ENCODE data around the gene ZC3H15. TPM values are rescaled to one million over a fixed set of nuclear protein-coding genes. Genes with fewer than 3 reads are reported as not detected.

ZC3H15 gene
- total RNA-seq, 1 donor from 2014 or later, result 46.8 TPM

DNA sequence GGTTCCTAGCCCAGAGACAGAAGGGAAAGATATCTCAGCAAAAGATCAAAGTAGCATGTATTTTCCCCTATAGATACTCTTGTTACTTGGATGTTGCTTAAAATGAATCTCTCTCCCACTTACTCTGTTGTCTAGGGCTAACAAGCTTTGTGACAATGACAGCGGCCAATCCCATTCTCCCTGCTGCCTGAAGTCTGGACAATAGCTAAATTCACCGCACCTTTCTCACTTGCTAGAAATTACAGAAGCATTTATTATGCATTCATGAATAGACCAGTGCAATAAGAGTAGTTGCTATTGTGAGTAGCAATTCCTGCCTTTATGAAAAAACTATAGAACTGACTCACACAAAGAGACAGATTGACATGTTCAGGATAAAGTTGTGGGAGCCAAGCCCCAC, 42.2 kb upstream of the ZC3H15 start:
- Mint-ChIP-seq H3K27me3 (ENCODE audit: unreplicated experiment) (no peaks in the 10 kb centered on the region), H3K36me3 (ENCODE audit: low read depth, unreplicated experiment) (peaks cover 8% of the 10 kb centered on the region), H3K27ac (ENCODE audit: unreplicated experiment) (no peak overlapping the region), H3K9me3 (ENCODE audit: unreplicated experiment) (no peaks in the 10 kb centered on the region), H3K4me1 (ENCODE audit: unreplicated experiment) (no peaks in the 10 kb centered on the region), H3K4me3 (ENCODE audit: unreplicated experiment) (no peak overlapping the region)
- no peak for TF ChIP-seq CTCF (IDR thresholded peaks at IDR 0.05; ENCODE audit: unreplicated experiment)
- no peak for DNase-seq (ENCODE audit: low spot score)

DNA sequence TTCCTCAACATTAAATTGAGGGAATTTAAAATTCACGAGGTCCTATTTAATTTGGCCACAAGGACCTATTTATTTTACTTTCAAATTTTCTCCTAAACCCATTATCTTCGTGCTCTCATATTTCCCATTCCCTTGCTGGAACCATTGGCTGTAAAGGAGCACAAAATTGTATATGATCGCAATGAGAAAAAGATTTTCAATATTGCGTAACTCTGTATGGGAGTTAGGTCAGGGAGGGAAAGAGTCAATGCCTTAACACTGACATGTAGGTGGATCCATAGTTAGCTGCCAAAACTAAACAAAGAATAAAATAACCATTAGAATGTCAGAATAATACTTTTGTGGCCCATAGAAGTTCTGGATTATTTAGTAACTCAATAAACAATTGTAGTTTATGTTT, 40.6 kb upstream of the ZC3H15 start:
- H3K9me3 Mint-ChIP-seq (ENCODE audit: unreplicated experiment), result no peaks in the 10 kb centered on the region

DNA sequence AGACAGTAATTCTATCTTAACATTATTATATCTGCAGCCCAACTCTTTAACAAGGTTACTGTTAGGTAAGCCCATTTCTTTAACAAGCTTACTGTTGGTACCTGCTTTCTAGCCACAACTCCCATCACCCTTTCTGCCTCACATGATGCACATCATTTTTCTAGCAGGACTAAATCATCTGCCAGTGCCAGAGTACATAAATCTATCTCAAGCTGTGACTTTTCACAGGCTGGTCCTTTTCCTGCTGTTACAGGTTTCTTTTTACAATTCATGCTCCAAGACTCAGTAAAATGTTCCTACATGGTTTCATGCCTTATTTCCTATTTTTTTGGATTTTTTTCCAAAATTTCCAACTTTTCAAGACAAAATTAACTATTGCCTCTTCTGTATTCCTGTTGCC, 30.4 kb upstream of the ZC3H15 start:
- no peaks in the 10 kb centered on the region for H3K9me3 Mint-ChIP-seq (ENCODE audit: unreplicated experiment)
- DNase-seq (ENCODE audit: low spot score), result no peak
- H3K4me3 Mint-ChIP-seq (ENCODE audit: unreplicated experiment), result no peak overlapping the region
- TF ChIP-seq CTCF (IDR thresholded peaks at IDR 0.05; ENCODE audit: unreplicated experiment), result no peak
- no peaks in the 10 kb centered on the region for H3K27me3 Mint-ChIP-seq (ENCODE audit: unreplicated experiment)
- H3K36me3 Mint-ChIP-seq (ENCODE audit: low read depth, unreplicated experiment), result no peaks in the 10 kb centered on the region
- H3K27ac Mint-ChIP-seq (ENCODE audit: unreplicated experiment), result no peak overlapping the region
- H3K4me1 Mint-ChIP-seq (ENCODE audit: unreplicated experiment), result no peaks in the 10 kb centered on the region

More for the DNA sequence above, 40.6 kb upstream of the ZC3H15 start:
- Mint-ChIP-seq H3K27ac (ENCODE audit: unreplicated experiment) (no peak overlapping the region), H3K4me3 (ENCODE audit: unreplicated experiment) (no peak overlapping the region), H3K4me1 (ENCODE audit: unreplicated experiment) (no peaks in the 10 kb centered on the region), H3K27me3 (ENCODE audit: unreplicated experiment) (no peaks in the 10 kb centered on the region), H3K36me3 (ENCODE audit: low read depth, unreplicated experiment) (peaks cover 2% of the 10 kb centered on the region)
- no peak for TF ChIP-seq CTCF (IDR thresholded peaks at IDR 0.05; ENCODE audit: unreplicated experiment)
- DNase-seq (ENCODE audit: low spot score), result no peak

DNA sequence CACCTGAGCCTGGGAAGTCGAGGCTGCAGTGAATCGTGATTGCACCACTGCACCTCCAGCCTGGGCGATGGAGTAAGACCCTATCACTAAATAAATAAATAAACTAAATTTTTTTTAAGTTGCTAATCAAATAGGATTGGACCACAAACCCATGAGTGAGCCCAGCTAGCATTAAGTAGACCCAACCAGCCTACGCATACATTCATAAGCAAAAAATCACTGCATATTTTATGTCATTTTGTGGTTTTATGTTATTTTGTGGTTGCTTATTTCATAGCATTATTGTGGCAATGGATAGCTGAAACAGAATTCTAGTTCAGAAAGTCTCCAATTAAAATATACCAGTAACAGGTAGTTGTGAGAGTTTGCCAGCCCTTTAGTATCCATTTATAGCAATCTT, 29.1 kb upstream of the ZC3H15 start:
- DNase-seq (ENCODE audit: low spot score), result no peak
- H3K4me1 Mint-ChIP-seq (ENCODE audit: unreplicated experiment), result no peaks in the 10 kb centered on the region
- peaks cover 2% of the 10 kb centered on the region for H3K27me3 Mint-ChIP-seq (ENCODE audit: unreplicated experiment)

DNA sequence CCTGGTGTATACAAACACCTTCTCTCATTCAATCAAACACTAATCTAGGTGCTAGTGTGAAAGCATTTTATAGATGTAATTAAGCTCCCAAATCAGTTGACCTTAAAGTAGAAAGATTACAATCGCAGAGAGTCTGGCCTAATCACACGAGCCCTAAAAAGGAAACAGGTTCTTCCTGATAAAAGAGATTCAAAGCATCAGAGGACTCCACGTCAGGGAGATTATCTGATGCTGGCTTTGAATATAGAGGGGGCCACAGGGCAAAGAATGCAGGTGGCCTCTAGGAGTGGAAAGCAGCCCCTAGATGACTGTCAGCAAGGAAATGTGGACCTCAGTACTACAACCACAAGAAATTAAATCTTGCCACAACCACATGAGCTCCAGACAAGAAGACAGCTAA, 28.2 kb upstream of the ZC3H15 start:
- no peak overlapping the region for H3K27ac Mint-ChIP-seq (ENCODE audit: unreplicated experiment)
- TF ChIP-seq CTCF (IDR thresholded peaks at IDR 0.05; ENCODE audit: unreplicated experiment), result no peak
- DNase-seq (ENCODE audit: low spot score), result no peak
- no peak overlapping the region for H3K4me3 Mint-ChIP-seq (ENCODE audit: unreplicated experiment)
- peaks cover 2% of the 10 kb centered on the region for H3K27me3 Mint-ChIP-seq (ENCODE audit: unreplicated experiment)
- H3K4me1 Mint-ChIP-seq (ENCODE audit: unreplicated experiment), result no peaks in the 10 kb centered on the region
- no peaks in the 10 kb centered on the region for H3K36me3 Mint-ChIP-seq (ENCODE audit: low read depth, unreplicated experiment)
- no peaks in the 10 kb centered on the region for H3K9me3 Mint-ChIP-seq (ENCODE audit: unreplicated experiment)

More for the DNA sequence above, 29.1 kb upstream of the ZC3H15 start:
- no peaks in the 10 kb centered on the region for H3K9me3 Mint-ChIP-seq (ENCODE audit: unreplicated experiment)
- no peak overlapping the region for H3K27ac Mint-ChIP-seq (ENCODE audit: unreplicated experiment)
- no peaks in the 10 kb centered on the region for H3K36me3 Mint-ChIP-seq (ENCODE audit: low read depth, unreplicated experiment)
- TF ChIP-seq CTCF (IDR thresholded peaks at IDR 0.05; ENCODE audit: unreplicated experiment), result no peak
- no peak overlapping the region for H3K4me3 Mint-ChIP-seq (ENCODE audit: unreplicated experiment)
